ENCODE data around the gene TRANK1. TPM values are rescaled to one million over a fixed set of nuclear protein-coding genes. Genes with fewer than 3 reads are reported as not detected.

TRANK1 gene
- total and polyA plus RNA-seq, 2 of the 4 experiments (the other 2 are of a cell fraction): 7.9 to 12.7 TPM

GRCh38 chr3:36852071-36852470, 92.8 kb downstream of the TRANK1 start:
- no peak overlapping the region for H2AK5ac ChIP-seq (ENCODE audit: low read depth, low read length)
- DNase-seq (no peak), ATAC-seq (ENCODE audit: low read depth) (no peak)
- no CpG with 5 or more reads among the region's 3 CpGs for whole genome bisulfite sequencing, 2 experiments (ENCODE audit: extremely low coverage in 2 of 2, insufficient read length in 1 of 2)
- H3K4ac ChIP-seq (ENCODE audit: low read depth, low read length): no peak overlapping the region
- H2AK9ac ChIP-seq (replicated peaks; ENCODE audit: low read depth, low read length, poor library complexity): no peak overlapping the region
- H3K27ac ChIP-seq (ENCODE audit: insufficient read depth, low read length): no peak overlapping the region
- H3K4me1 ChIP-seq (ENCODE audit: control insufficient read depth, insufficient read depth, low read length): no peaks in the 10 kb centered on the region
- no TSS peak for BruUV-seq (replicated peaks)
- no peaks in the 10 kb centered on the region for H3K79me1 ChIP-seq (ENCODE audit: low read depth in 1 of 2, low read length in 2 of 2)
- in situ Hi-C loops (cut with MboI; ENCODE audit: low sequenced_read_pairs) (no loop called here), dilution Hi-C loops (cut with HindIII; ENCODE audit: low sequenced_read_pairs, unreplicated experiment) (no loop called here), intact Hi-C loops (cut with micrococcal nuclease) (no loop called here)
- no peaks in the 10 kb centered on the region for H3K9me1 ChIP-seq (ENCODE audit: insufficient read depth, low read length)
- no peak overlapping the region for H2BK20ac ChIP-seq (ENCODE audit: low read depth, low read length)
- H2BK15ac ChIP-seq (ENCODE audit: low read depth, low read length): no peak overlapping the region
- H3K9me3 ChIP-seq (ENCODE audit: control insufficient read depth, insufficient read depth, low read length): no peaks in the 10 kb centered on the region
- H4K5ac ChIP-seq (ENCODE audit: low read depth, low read length): no peak overlapping the region
- H4K8ac ChIP-seq (ENCODE audit: low read depth in 2 of 2, low read length in 2 of 2): no peak overlapping the region
- POLR2A ChIA-PET (ENCODE audit: unreplicated experiment): no interaction called here
- H2BK5ac ChIP-seq (ENCODE audit: low read depth, low read length, poor library complexity, severe bottlenecking): no peak overlapping the region
- no peaks in the 10 kb centered on the region for H3K27me3 ChIP-seq (ENCODE audit: control insufficient read depth, insufficient read depth, low read length)
- H3K23ac ChIP-seq (ENCODE audit: low read depth, low read length): no peak overlapping the region
- no peak overlapping the region for H2BK120ac ChIP-seq (ENCODE audit: low read depth, low read length)
- H3K36me3 ChIP-seq (ENCODE audit: control insufficient read depth, insufficient read depth, low read length): peaks cover 17% of the 10 kb centered on the region
- H4K20me1 ChIP-seq (ENCODE audit: insufficient read depth, low read length): no peaks in the 10 kb centered on the region
- TF ChIP-seq NFE2L2 (IDR thresholded peaks at IDR 0.05; ENCODE audit: low read depth, low read length): no peak
- TF ChIP-seq RCOR1 (IDR thresholded peaks at IDR 0.05; ENCODE audit: insufficient replicate concordance, low read length): no peak
- TF ChIP-seq ELK1 (IDR thresholded peaks at IDR 0.05; ENCODE audit: borderline replicate concordance, low read depth, low read length): no peak
- no peak for TF ChIP-seq MAZ (IDR thresholded peaks at IDR 0.05; ENCODE audit: borderline replicate concordance, low read depth, low read length)
- TF ChIP-seq CHD1 (IDR thresholded peaks at IDR 0.05; ENCODE audit: low read depth, low read length): no peak
- no peak for TF ChIP-seq SMC3 (IDR thresholded peaks at IDR 0.05; ENCODE audit: low read depth, low read length)
- no peak for TF ChIP-seq MAFK (IDR thresholded peaks at IDR 0.05; ENCODE audit: low read depth, low read length)
- no peak for TF ChIP-seq CTCF (conservative IDR thresholded peaks at IDR 0.05; ENCODE audit: low read depth, low read length)
- no peak for TF ChIP-seq RAD21 (IDR thresholded peaks at IDR 0.05; ENCODE audit: low read length)
- no peak for TF ChIP-seq FOS (IDR thresholded peaks at IDR 0.05; ENCODE audit: low read depth, low read length)
- TF ChIP-seq RFX5 (IDR thresholded peaks at IDR 0.05; ENCODE audit: low read depth, low read length): no peak
- no peak for TF ChIP-seq MXI1 (IDR thresholded peaks at IDR 0.05; ENCODE audit: borderline replicate concordance, low read depth, low read length)
- no peak for TF ChIP-seq POLR2A (IDR thresholded peaks at IDR 0.05; ENCODE audit: low read depth, low read length)
- TF ChIP-seq USF2 (IDR thresholded peaks at IDR 0.05; ENCODE audit: low read depth, low read length): no peak
- no peak for TF ChIP-seq CEBPB (IDR thresholded peaks at IDR 0.05; ENCODE audit: low read depth, low read length)
- TF ChIP-seq BHLHE40 (IDR thresholded peaks at IDR 0.05; ENCODE audit: low read depth, low read length): no peak
- no peak overlapping the region for H3K56ac ChIP-seq (ENCODE audit: extremely low read depth, insufficient read depth, low read length)
- no peak overlapping the region for H4K91ac ChIP-seq (ENCODE audit: insufficient read depth, low read depth, low read length)
- H3K18ac ChIP-seq (ENCODE audit: low read depth, low read length): no peak overlapping the region
- no peak overlapping the region for H3K14ac ChIP-seq (replicated peaks; ENCODE audit: low read depth, low read length)
- no peak overlapping the region for H3K9ac ChIP-seq (ENCODE audit: low read depth, low read length)
- no peak overlapping the region for H3K4me2 ChIP-seq (ENCODE audit: low read depth, low read length)
- no peak overlapping the region for H3K4me3 ChIP-seq (ENCODE audit: insufficient read depth, low read depth, low read length)
- CTCF ChIA-PET: no interaction called here
- no peak overlapping the region for H2AFZ ChIP-seq (replicated peaks; ENCODE audit: low read length, poor library complexity)

All from IMR-90 (cell line).